WI38 (cell line): ENCODE measurements around the gene OR7C1.

ENCODE experiments used
- H3K4me3 ChIP-seq: 2 replicates; pipeline ENCODE4 v1.5.1; 2011; ENCODE audit warnings: low read depth, mild to moderate bottlenecking, control low read depth, low read length
- TF ChIP-seq, protein P1 (sequence below): IDR thresholded peaks from 2 replicates; pipeline ENCODE4 v1.5.1; 2012; ENCODE audit warnings: low read depth, mild to moderate bottlenecking, control low read depth, low read length

The OR7C1 gene

GRCh38 chr19:14837391-14837790 lies 2.4 kb upstream of the OR7C1 start:
- TF ChIP-seq, protein P1, sequence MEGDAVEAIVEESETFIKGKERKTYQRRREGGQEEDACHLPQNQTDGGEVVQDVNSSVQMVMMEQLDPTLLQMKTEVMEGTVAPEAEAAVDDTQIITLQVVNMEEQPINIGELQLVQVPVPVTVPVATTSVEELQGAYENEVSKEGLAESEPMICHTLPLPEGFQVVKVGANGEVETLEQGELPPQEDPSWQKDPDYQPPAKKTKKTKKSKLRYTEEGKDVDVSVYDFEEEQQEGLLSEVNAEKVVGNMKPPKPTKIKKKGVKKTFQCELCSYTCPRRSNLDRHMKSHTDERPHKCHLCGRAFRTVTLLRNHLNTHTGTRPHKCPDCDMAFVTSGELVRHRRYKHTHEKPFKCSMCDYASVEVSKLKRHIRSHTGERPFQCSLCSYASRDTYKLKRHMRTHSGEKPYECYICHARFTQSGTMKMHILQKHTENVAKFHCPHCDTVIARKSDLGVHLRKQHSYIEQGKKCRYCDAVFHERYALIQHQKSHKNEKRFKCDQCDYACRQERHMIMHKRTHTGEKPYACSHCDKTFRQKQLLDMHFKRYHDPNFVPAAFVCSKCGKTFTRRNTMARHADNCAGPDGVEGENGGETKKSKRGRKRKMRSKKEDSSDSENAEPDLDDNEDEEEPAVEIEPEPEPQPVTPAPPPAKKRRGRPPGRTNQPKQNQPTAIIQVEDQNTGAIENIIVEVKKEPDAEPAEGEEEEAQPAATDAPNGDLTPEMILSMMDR, result no peak
- H3K4me3 ChIP-seq, result no peak overlapping the region

DNA sequence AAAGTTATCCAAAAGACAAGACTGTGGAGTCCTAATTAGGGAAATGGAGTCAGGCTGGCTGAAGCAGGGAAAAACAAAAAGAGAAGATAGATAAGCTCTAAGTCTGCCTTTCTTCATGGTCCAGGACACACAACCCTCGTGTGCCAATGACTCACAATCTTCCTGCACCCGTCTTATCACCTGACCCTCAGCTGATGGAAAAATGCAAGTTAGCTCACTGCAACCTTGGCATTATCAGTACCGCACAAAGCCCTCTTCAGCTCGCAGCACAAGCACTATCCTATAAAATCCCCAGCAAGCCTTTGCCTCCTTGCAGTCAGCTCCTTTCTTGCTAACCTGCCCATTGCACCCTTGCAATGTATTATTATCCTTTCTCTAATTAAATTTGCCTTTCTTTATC lies 4.3 kb downstream of the OR7C1 start:
- H3K4me3 ChIP-seq, result no peak overlapping the region

DNA sequence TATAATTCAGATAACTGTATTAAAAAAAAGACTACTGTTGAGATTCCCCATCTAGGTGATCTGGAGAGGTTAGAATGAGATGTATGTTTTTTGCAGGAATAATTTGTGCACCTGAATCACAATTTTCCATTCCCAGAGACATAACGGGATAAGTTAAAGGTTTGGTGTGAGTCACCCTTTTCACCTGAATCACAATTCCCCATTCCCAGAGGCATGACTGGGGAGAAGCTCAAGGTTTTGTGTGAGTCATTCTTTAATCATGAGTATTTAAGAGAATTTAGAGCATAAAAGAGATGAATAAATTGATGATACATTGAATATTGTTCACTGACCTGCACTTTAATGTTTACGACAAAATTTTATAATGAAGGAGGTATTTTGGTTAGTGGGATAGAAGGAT lies 9.0 kb downstream of the OR7C1 start:
- no peak overlapping the region for H3K4me3 ChIP-seq
- TF ChIP-seq, protein P1, result no peak

More for the DNA sequence above, 4.3 kb downstream of the OR7C1 start:
- TF ChIP-seq, protein P1, result no peak

DNA sequence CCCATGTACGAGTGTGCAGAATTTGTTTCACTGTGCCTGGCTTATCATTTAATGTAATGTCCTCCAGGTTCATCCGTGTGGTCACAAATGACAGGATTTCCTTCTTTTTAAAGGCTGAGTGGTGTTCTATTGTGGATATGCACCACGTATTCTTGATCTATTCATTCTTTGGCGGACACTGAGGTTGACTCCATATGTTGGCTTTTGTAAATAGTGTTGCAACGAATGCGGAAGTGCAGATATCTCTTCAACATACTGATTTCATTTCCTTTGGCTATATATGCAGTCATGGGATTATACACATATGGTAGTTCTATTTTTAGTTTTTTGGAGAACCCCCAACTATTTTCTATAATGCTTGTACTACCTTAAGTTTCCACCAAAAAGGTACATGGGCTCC lies 13.0 kb downstream of the OR7C1 start:
- no peak overlapping the region for H3K4me3 ChIP-seq
- TF ChIP-seq, protein P1, result no peak

GRCh38 chr19:14818588-14818987 lies 16.4 kb downstream of the OR7C1 start:
- TF ChIP-seq, protein P1, result no peak
- no peak overlapping the region for H3K4me3 ChIP-seq

DNA sequence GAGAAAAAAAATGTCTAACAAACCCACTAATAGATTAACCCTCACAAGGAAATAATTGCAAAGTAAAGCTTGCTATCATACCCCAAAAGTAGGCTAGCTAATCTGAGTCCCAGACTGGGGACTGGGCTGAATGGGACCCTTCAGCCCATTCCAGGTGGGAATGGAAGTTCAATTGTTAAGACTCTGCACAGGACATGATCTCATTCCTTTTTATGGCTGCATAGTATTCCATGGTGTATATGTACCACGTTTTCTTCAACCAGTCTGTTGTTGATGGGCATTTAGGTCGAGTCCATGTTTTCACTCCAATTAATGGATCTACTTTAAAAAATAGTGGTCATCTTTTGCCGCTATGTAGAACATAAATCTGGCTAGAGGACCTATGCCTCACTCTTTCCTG lies 17.9 kb downstream of the OR7C1 start:
- H3K4me3 ChIP-seq, result no peak overlapping the region
- TF ChIP-seq, protein P1, result no peak

DNA sequence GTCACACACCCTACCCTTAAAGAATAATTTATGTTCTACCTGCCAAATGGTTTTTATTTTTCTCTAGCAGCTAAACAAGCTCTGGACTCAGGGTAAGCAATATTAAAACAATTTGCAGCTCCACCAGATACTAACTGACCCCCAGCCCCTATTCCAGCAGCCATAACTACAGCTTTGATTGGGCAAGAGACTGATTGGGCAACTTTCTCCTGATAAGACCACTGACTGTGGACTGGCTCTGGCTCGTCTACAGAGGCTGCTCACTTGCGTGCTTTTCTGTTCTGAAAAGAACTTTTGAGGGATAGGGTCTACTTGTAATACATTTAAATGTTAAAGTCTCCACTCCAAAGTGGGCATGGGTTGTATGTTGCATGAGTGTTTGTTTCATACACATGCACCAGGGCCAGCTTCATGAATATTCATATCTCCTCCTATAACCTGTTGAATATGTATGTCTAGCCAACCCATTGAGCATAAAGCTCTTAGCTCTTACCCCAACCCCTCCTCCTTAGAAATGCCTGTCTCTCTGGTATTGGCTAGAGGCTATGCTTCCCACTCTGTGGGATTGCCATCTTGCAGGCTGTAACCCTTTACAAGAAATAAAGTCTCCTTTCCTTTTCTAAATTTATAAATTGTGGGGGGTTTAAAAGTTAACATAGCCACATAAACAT lies 19.9 kb downstream of the OR7C1 start:
- TF ChIP-seq, protein P1, result no peak
- no peak overlapping the region for H3K4me3 ChIP-seq
